A549 (cell line): Measurements from ENCODE around the gene SPC24.

Source experiments
- BHLHE40 ChIP-seq: IDR thresholded peaks from 2 replicates; pipeline ENCODE4 v1.6.1; 2012; ENCODE audit warnings: low read depth, low read length, inconsistent platforms
- EP300 ChIP-seq, 2 experiments: fragments of >200 bp; sonication (Bioruptor Twin); formaldehyde crosslinking; IDR thresholded peaks; 2 replicates in 1 of 2; 3 replicates in 1 of 2; pipeline ENCODE4 v1.6.1; 2016 to 2017
- POLR2A ChIP-seq: IDR thresholded peaks from 2 replicates; pipeline ENCODE4 v1.6.1; 2012; ENCODE audit warnings: mild to moderate bottlenecking, low read length
- SMC3 ChIP-seq: fragments of >200 bp; sonication (Bioruptor Twin); formaldehyde crosslinking; IDR thresholded peaks from 3 replicates; pipeline ENCODE4 v1.6.1; 2018; ENCODE audit warnings: inconsistent platforms

GRCh38 chr19:11136400-11137101 lies 19.0 kb downstream of the SPC24 start:
- TF ChIP-seq POLR2A (no peak), EP300 (IDR thresholded peaks at IDR 0.05) (no peak), BHLHE40 (no peak), SMC3 (no peak)
